H1 (cell line): ENCODE data around the gene BIN1. TPM values are rescaled to one million over a fixed set of nuclear protein-coding genes. Genes with fewer than 3 reads are reported as not detected.

ENCODE experiments used
- BRCA1 ChIP-seq: IDR thresholded peaks from 2 replicates; pipeline ENCODE4 v1.6.1; 2012; ENCODE audit warnings: low read depth, low read length, improper control_type of control experiment
- CTCF ChIP-seq, 3 experiments: IDR thresholded peaks; 1 replicate in 2 of 3; 2 replicates in 1 of 3; pipeline versions ENCODE4 v1.5.1 to v1.6.1; 2011; ENCODE audit warnings: low read length in 3 of 3, mild to moderate bottlenecking in 3 of 3, inconsistent platforms in 2 of 3, low read depth in 1 of 3, moderate library complexity in 1 of 3; ENCODE audit not compliant: insufficient read depth in 1 of 3; ENCODE audit errors: control extremely low read depth in 1 of 3
- GTF2F1 ChIP-seq: IDR thresholded peaks from 2 replicates; pipeline ENCODE4 v1.6.1; 2012; ENCODE audit warnings: low read depth, low read length, improper control_type of control experiment, borderline replicate concordance
- KDM5A ChIP-seq: fragments of 200-600 bp; IDR thresholded peaks from 2 replicates; pipeline ENCODE4 v1.7.1; 2012; ENCODE audit warnings: mild to moderate bottlenecking, low read length, inconsistent platforms, mixed read lengths
- PHF8 ChIP-seq: fragments of 200-600 bp; sonication (generic); conservative IDR thresholded peaks from 2 replicates; pipeline ENCODE4 v1.7.1; 2012; ENCODE audit warnings: low read depth, mild to moderate bottlenecking, inconsistent platforms, low read length, moderate library complexity
- SP2 ChIP-seq: IDR thresholded peaks from 2 replicates; pipeline ENCODE4 v1.6.1; 2012; ENCODE audit warnings: mild to moderate bottlenecking, low read length, inconsistent platforms
- TAF7 ChIP-seq: optimal IDR thresholded peaks from 2 replicates; pipeline ENCODE3; 2011; ENCODE audit warnings: low read depth, mild to moderate bottlenecking, inconsistent platforms, low read length, moderate library complexity, borderline replicate concordance
- polyA plus RNA-seq, 7 experiments: library from polyadenylated mRNA; depleted of rRNA in 3 of 7; stranded (reverse) in 5 of 7; unstranded in 2 of 7; fragments of >200 nt in 5 of 7; fragments of 200-250 nt in 2 of 7; gene quantifications; 1 replicate in 5 of 7; 2 replicates in 1 of 7; 4 replicates in 1 of 7; pipeline versions ENCODE4 v1.2.1 to v1.2.3, GENCODE V29; 2011 to 2013; ENCODE audit warnings: missing spikeins in 2 of 7, mixed read lengths in 2 of 7
- total RNA-seq: library from RNA; stranded (reverse); fragmentation: NEBNext Ultra II Directional; extraction: Animal tissue kit (Norgen Biotek cat#: 25700); gene quantifications from 2 replicates; pipeline ENCODE4 v1.2.1, GENCODE V29; 2021

BIN1 gene
- total and polyA plus RNA-seq, 2 of the 8 experiments (the other 6 are each of a cell fraction or from before 2014, with no cell fraction given): 23.6 to 35.6 TPM

DNA sequence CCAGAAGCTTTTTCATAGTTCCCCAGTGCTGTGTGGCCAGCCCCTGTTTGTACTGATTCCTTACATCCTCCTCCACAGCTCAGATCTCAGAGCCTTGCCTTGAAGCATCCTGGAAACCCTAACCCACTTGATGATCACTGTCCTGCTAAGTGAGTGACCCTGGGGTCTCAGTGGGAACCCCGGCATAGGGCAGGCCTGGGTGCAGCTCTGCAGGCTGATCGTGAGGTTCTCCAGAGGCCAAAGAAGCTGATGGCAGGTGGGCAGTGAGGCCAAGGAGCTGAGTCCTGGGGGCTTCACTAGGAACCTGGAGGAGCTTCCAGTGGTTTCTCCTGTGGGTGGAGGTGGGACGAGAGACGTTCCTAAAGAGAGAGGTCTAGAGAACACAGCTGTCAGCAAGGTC, 47.4 kb upstream of the BIN1 start (continued):
- TF ChIP-seq GTF2F1 (no peak), KDM5A (no peak), BRCA1 (no peak), PHF8 (no peak), TAF7 (no peak), SP2 (no peak), CTCF (IDR thresholded peaks at IDR 0.05; ENCODE audit: control extremely low read depth in 1 of 3, insufficient read depth in 1 of 3, low read depth in 1 of 3, low read length in 3 of 3) (no peak)
